GM10847 (cell line): Measurements from ENCODE around the gene AFF3.

Experiments
- POLR2A ChIP-seq: IDR thresholded peaks from 2 replicates; pipeline ENCODE4 v1.6.1; 2011; ENCODE audit not compliant: insufficient read length; ENCODE audit errors: extremely low read depth

Gene AFF3

GRCh38 chr2:99880148-99880963 is 262.0 kb downstream of the AFF3 start:
- no peak for TF ChIP-seq POLR2A

GRCh38 chr2:99879481-99879880 is 262.9 kb downstream of the AFF3 start:
- no peak for TF ChIP-seq POLR2A

- TF ChIP-seq POLR2A, result no peak
Observed at GRCh38 chr2:99878581-99879350, 263.6 kb downstream of the AFF3 start.

GRCh38 chr2:99877963-99878362 is 264.4 kb downstream of the AFF3 start:
- TF ChIP-seq POLR2A, result no peak

- TF ChIP-seq POLR2A, result no peak
Observed at GRCh38 chr2:99876956-99877355, 265.4 kb downstream of the AFF3 start.

GRCh38 chr2:99875627-99876201 is 266.7 kb downstream of the AFF3 start:
- no peak for TF ChIP-seq POLR2A

- TF ChIP-seq POLR2A, result no peak
Observed at GRCh38 chr2:99868260-99868659, 274.1 kb downstream of the AFF3 start.

GRCh38 chr2:99867770-99868169 is 274.6 kb downstream of the AFF3 start:
- TF ChIP-seq POLR2A, result no peak

- TF ChIP-seq POLR2A, result no peak
Observed at GRCh38 chr2:99865818-99866676, 276.3 kb downstream of the AFF3 start.

GRCh38 chr2:99864561-99865553 is 277.5 kb downstream of the AFF3 start:
- TF ChIP-seq POLR2A, result no peak

- TF ChIP-seq POLR2A, result no peak
Observed at GRCh38 chr2:99863903-99864270, 278.5 kb downstream of the AFF3 start.

- TF ChIP-seq POLR2A, result no peak
Observed at GRCh38 chr2:99863236-99863902, 279.0 kb downstream of the AFF3 start.

- TF ChIP-seq POLR2A, result no peak
Observed at GRCh38 chr2:99862566-99862965, 279.8 kb downstream of the AFF3 start.
